Activated T-helper 17 cell treated with anti-CD3 and anti-CD28 coated beads, Interleukin-2, amount 50 U/mL, for 72 hours (primary cell): ENCODE measurements around the gene PSAP. TPM values are rescaled to one million over a fixed set of nuclear protein-coding genes. Genes with fewer than 3 reads are reported as not detected.
"Not testable (repeated sequence)": the region's sequence is repeated elsewhere in the genome, so short reads cannot be mapped to it uniquely, and the experiment has no call there.

Source experiments
- ATAC-seq: fragments of 150-1000 bp; cut with Tn5 transposase; replicated peaks from 2 replicates; pipeline ENCODE4 v1.10.0; 2021; ENCODE audit warnings: mild to moderate bottlenecking, moderate library complexity
- H3K27ac Mint-ChIP-seq: one replicate; pipeline ENCODE4 v1.8.0; 2022; ENCODE audit warnings: mixed read lengths
- H3K27me3 Mint-ChIP-seq: one replicate; pipeline ENCODE4 v1.8.0; 2022; ENCODE audit warnings: mixed read lengths
- H3K36me3 Mint-ChIP-seq: one replicate; pipeline ENCODE4 v1.8.0; 2022; ENCODE audit warnings: low read depth, mild to moderate bottlenecking, mixed read lengths
- H3K4me1 Mint-ChIP-seq: one replicate; pipeline ENCODE4 v1.8.0; 2022; ENCODE audit warnings: mixed read lengths
- H3K4me3 Mint-ChIP-seq: one replicate; pipeline ENCODE4 v1.8.0; 2022; ENCODE audit warnings: mild to moderate bottlenecking, mixed read lengths
- H3K9me3 Mint-ChIP-seq: one replicate; pipeline ENCODE4 v1.8.0; 2022; ENCODE audit warnings: mixed read lengths
- total RNA-seq, 2 donors: library from RNA; stranded (reverse); gene quantifications; one replicate each; pipeline ENCODE4 v1.2.3, GENCODE V29; 2022

Gene PSAP
- total RNA-seq, 2 donors from 2014 or later = 121 to 153 TPM

- no peaks in the 10 kb centered on the region for H3K9me3 Mint-ChIP-seq
- H3K36me3 Mint-ChIP-seq = no peaks in the 10 kb centered on the region
- no peak for ATAC-seq
- no peak overlapping the region for H3K4me3 Mint-ChIP-seq
- no peaks in the 10 kb centered on the region for H3K4me1 Mint-ChIP-seq
- no peaks in the 10 kb centered on the region for H3K27me3 Mint-ChIP-seq
- H3K27ac Mint-ChIP-seq = no peak overlapping the region
Observed at GRCh38 chr10:71857934-71858890, 7.2 kb upstream of the PSAP start.

GRCh38 chr10:71856619-71857018 is 5.6 kb upstream of the PSAP start:
- no peak for ATAC-seq
- no peaks in the 10 kb centered on the region for H3K9me3 Mint-ChIP-seq

GRCh38 chr10:71854031-71854430 is 3.0 kb upstream of the PSAP start:
- no peak overlapping the region for H3K4me3 Mint-ChIP-seq
- H3K27ac Mint-ChIP-seq = no peak overlapping the region
- peaks cover 12% of the 10 kb centered on the region for H3K36me3 Mint-ChIP-seq

More at GRCh38 chr10:71856619-71857018, 5.6 kb upstream of the PSAP start:
- no peak overlapping the region for H3K4me3 Mint-ChIP-seq
- no peak overlapping the region for H3K27ac Mint-ChIP-seq
- no peaks in the 10 kb centered on the region for H3K4me1 Mint-ChIP-seq
- H3K27me3 Mint-ChIP-seq = no peaks in the 10 kb centered on the region
- no peaks in the 10 kb centered on the region for H3K36me3 Mint-ChIP-seq

GRCh38 chr10:71852355-71852937 is 1.4 kb upstream of the PSAP start:
- no peak overlapping the region for H3K27ac Mint-ChIP-seq
- ATAC-seq = no peak
- peak overlapping the region; percentile 98 for H3K4me3 Mint-ChIP-seq
- peaks cover 12% of the 10 kb centered on the region for H3K36me3 Mint-ChIP-seq
- H3K27me3 Mint-ChIP-seq = no peaks in the 10 kb centered on the region
- H3K4me1 Mint-ChIP-seq = peaks cover 16% of the 10 kb centered on the region
- no peaks in the 10 kb centered on the region for H3K9me3 Mint-ChIP-seq

More at GRCh38 chr10:71854031-71854430, 3.0 kb upstream of the PSAP start:
- ATAC-seq = no peak
- Mint-ChIP-seq H3K4me1 (peaks cover 16% of the 10 kb centered on the region), H3K27me3 (no peaks in the 10 kb centered on the region), H3K9me3 (no peaks in the 10 kb centered on the region)

GRCh38 chr10:71851465-71852095 is 529 bp upstream of the PSAP start:
- H3K9me3 Mint-ChIP-seq, ATAC-seq: not testable (repeated sequence)
- H3K36me3 Mint-ChIP-seq = peaks cover 12% of the 10 kb centered on the region

GRCh38 chr10:71850021-71850742 is 869 bp downstream of the PSAP start:
- peaks cover 22% of the 10 kb centered on the region for H3K4me1 Mint-ChIP-seq
- peaks cover 12% of the 10 kb centered on the region for H3K36me3 Mint-ChIP-seq
- ATAC-seq = no peak
- H3K27ac Mint-ChIP-seq = peak overlapping the region; percentile 92
- H3K27me3 Mint-ChIP-seq = no peaks in the 10 kb centered on the region
- H3K9me3 Mint-ChIP-seq = no peaks in the 10 kb centered on the region
- peak overlapping the region; percentile 98 for H3K4me3 Mint-ChIP-seq

More at GRCh38 chr10:71851465-71852095, 529 bp upstream of the PSAP start:
- peak overlapping the region; percentile 92 for H3K27ac Mint-ChIP-seq
- not testable (repeated sequence) for H3K27me3 Mint-ChIP-seq
- peak overlapping the region; percentile 98 for H3K4me3 Mint-ChIP-seq
- peaks cover 21% of the 10 kb centered on the region for H3K4me1 Mint-ChIP-seq

GRCh38 chr10:71849461-71849908 is 1.6 kb downstream of the PSAP start:
- Mint-ChIP-seq H3K4me3 (peak overlapping the region; percentile 98), H3K27ac (no peak overlapping the region), H3K36me3 (peaks cover 12% of the 10 kb centered on the region), H3K4me1 (peaks cover 29% of the 10 kb centered on the region), H3K9me3 (no peaks in the 10 kb centered on the region), H3K27me3 (no peaks in the 10 kb centered on the region)
- no peak for ATAC-seq

- peaks cover 35% of the 10 kb centered on the region for H3K4me1 Mint-ChIP-seq
- H3K27ac Mint-ChIP-seq = no peak overlapping the region
- peak overlapping the region; percentile 98 for H3K4me3 Mint-ChIP-seq
Observed at GRCh38 chr10:71848325-71849275, 2.5 kb downstream of the PSAP start.

GRCh38 chr10:71847418-71847817 is 3.6 kb downstream of the PSAP start:
- Mint-ChIP-seq H3K27me3 (no peaks in the 10 kb centered on the region), H3K27ac (no peak overlapping the region), H3K36me3 (peaks cover 12% of the 10 kb centered on the region), H3K4me3 (no peak overlapping the region), H3K9me3 (no peaks in the 10 kb centered on the region), H3K4me1 (peaks cover 46% of the 10 kb centered on the region)
- no peak for ATAC-seq

More at GRCh38 chr10:71848325-71849275, 2.5 kb downstream of the PSAP start:
- no peaks in the 10 kb centered on the region for H3K9me3 Mint-ChIP-seq
- ATAC-seq = no peak
- peaks cover 12% of the 10 kb centered on the region for H3K36me3 Mint-ChIP-seq
- no peaks in the 10 kb centered on the region for H3K27me3 Mint-ChIP-seq

- peaks cover 12% of the 10 kb centered on the region for H3K36me3 Mint-ChIP-seq
- no peak overlapping the region for H3K27ac Mint-ChIP-seq
- H3K27me3 Mint-ChIP-seq = no peaks in the 10 kb centered on the region
- H3K9me3 Mint-ChIP-seq = no peaks in the 10 kb centered on the region
- H3K4me3 Mint-ChIP-seq = no peak overlapping the region
- H3K4me1 Mint-ChIP-seq = peaks cover 46% of the 10 kb centered on the region
- no peak for ATAC-seq
Observed at GRCh38 chr10:71846816-71847215, 4.2 kb downstream of the PSAP start.

GRCh38 chr10:71845410-71846405 is 5.3 kb downstream of the PSAP start:
- no peak for ATAC-seq
- Mint-ChIP-seq H3K9me3 (no peaks in the 10 kb centered on the region), H3K36me3 (peaks cover 7% of the 10 kb centered on the region), H3K4me3 (no peak overlapping the region), H3K4me1 (peaks cover 41% of the 10 kb centered on the region), H3K27ac (no peak overlapping the region), H3K27me3 (no peaks in the 10 kb centered on the region)

- H3K4me3 Mint-ChIP-seq = no peak overlapping the region
- ATAC-seq = no peak
- no peaks in the 10 kb centered on the region for H3K9me3 Mint-ChIP-seq
- H3K4me1 Mint-ChIP-seq = peaks cover 38% of the 10 kb centered on the region
- no peaks in the 10 kb centered on the region for H3K36me3 Mint-ChIP-seq
- H3K27ac Mint-ChIP-seq = no peak overlapping the region
- no peaks in the 10 kb centered on the region for H3K27me3 Mint-ChIP-seq
Observed at GRCh38 chr10:71844695-71845094, 6.4 kb downstream of the PSAP start.
